H1 (cell line): ENCODE data around the gene ASTN2. TPM values are rescaled to one million over a fixed set of nuclear protein-coding genes. Genes with fewer than 3 reads are reported as not detected.

Experiments used
- CTCF ChIA-PET: fragments of 300-600 bp; sonication (Branson Sonifier 250); formaldehyde crosslinking; loops from one replicate; lab custom pipeline; 2021; ENCODE audit not compliant: partially characterized antibody; lab: Charles Lee
- POLR2A ChIA-PET: fragments of 300-600 bp; sonication (Branson Sonifier 250); formaldehyde crosslinking; loops from one replicate; lab custom pipeline; 2021; ENCODE audit warnings: inconsistent platforms; ENCODE audit not compliant: partially characterized antibody; lab: Charles Lee
- DNase-seq, 2 experiments: peaks; one replicate each; pipeline versions ENCODE4 v3.0.0 to v3.0.0-alpha.2; 2010 to 2022; ENCODE audit warnings: low spot score in 2 of 2, low read depth in 1 of 2, mixed read lengths in 1 of 2
- FAIRE-seq: peaks from 2 replicates; lab custom pipeline; 2011; peaks lifted over from hg19 to GRCh38; lab: Jason Lieb, UNC
- H2AFZ ChIP-seq: 2 replicates; pipeline ENCODE4 v1.8.1; 2012; ENCODE audit warnings: low read length, inconsistent platforms
- H2AK5ac ChIP-seq: 2 replicates; pipeline ENCODE4 v1.6.1; 2013; ENCODE audit warnings: low read depth, low read length
- H2BK120ac ChIP-seq: replicated peaks from 2 replicates; pipeline ENCODE3; 2013; ENCODE audit warnings: low read depth, low read length, inconsistent platforms
- H2BK12ac ChIP-seq: 2 replicates; pipeline ENCODE4 v1.6.1; 2013; ENCODE audit warnings: low read depth, low read length
- H2BK15ac ChIP-seq: 2 replicates; pipeline ENCODE4 v1.6.1; 2013; ENCODE audit warnings: low read length
- H2BK20ac ChIP-seq: 2 replicates; pipeline ENCODE4 v1.6.1; 2013; ENCODE audit warnings: low read length
- H2BK5ac ChIP-seq: 2 replicates; pipeline ENCODE4 v1.6.1; 2013; ENCODE audit warnings: low read depth, low read length
- H3K14ac ChIP-seq: 2 replicates; pipeline ENCODE4 v1.6.1; 2013; ENCODE audit warnings: inconsistent platforms; ENCODE audit not compliant: insufficient read length
- H3K18ac ChIP-seq: 2 replicates; pipeline ENCODE4 v1.6.1; 2013; ENCODE audit warnings: low read length; ENCODE audit errors: extremely low read depth
- H3K23ac ChIP-seq: 2 replicates; pipeline ENCODE4 v1.6.1; 2013; ENCODE audit warnings: inconsistent platforms; ENCODE audit not compliant: insufficient read length
- H3K23me2 ChIP-seq: 2 replicates; pipeline ENCODE4 v1.6.1; 2013; ENCODE audit warnings: low read depth, low read length
- H3K27ac ChIP-seq: 2 replicates; pipeline ENCODE4 v1.6.1; 2011; ENCODE audit warnings: low read depth, low read length, inconsistent platforms
- H3K27me3 ChIP-seq, 4 experiments: replicated peaks in 1 of 4; 1 replicate in 1 of 4; 2 replicates in 3 of 4; pipeline versions ENCODE4 v1.6.1 to v1.8.1; 2011 to 2013; ENCODE audit warnings: low read length in 3 of 4, mild to moderate bottlenecking in 3 of 4, inconsistent platforms in 2 of 4, mixed read lengths in 2 of 4, moderate library complexity in 1 of 4; ENCODE audit not compliant: control insufficient read depth in 3 of 4, insufficient read depth in 3 of 4; ENCODE audit errors: extremely low read depth in 1 of 4
- H3K36me3 ChIP-seq, 4 experiments: 2 replicates each; pipeline versions ENCODE4 v1.6.1 to v1.8.1; 2011 to 2013; ENCODE audit warnings: mild to moderate bottlenecking in 4 of 4, low read length in 3 of 4, moderate library complexity in 2 of 4, control low read depth in 1 of 4, inconsistent platforms in 1 of 4; ENCODE audit not compliant: insufficient read depth in 4 of 4, control insufficient read depth in 2 of 4
- H3K4ac ChIP-seq: replicated peaks from 2 replicates; pipeline ENCODE3; 2013; ENCODE audit warnings: low read length, low read depth, mixed read lengths, inconsistent platforms; ENCODE audit not compliant: insufficient read length
- H3K4me1 ChIP-seq, 4 experiments: replicated peaks in 1 of 4; 1 replicate in 1 of 4; 2 replicates in 3 of 4; pipeline versions ENCODE4 v1.6.1 to v1.8.1; 2011 to 2013; ENCODE audit warnings: low read length in 3 of 4, inconsistent platforms in 2 of 4, mixed read lengths in 1 of 4; ENCODE audit not compliant: insufficient read depth in 4 of 4, control insufficient read depth in 3 of 4
- H3K4me2 ChIP-seq, 2 experiments: 2 replicates each; pipeline versions ENCODE4 v1.6.1 to v1.8.1; 2011 to 2013; ENCODE audit warnings: low read depth in 2 of 2, low read length in 2 of 2, control low read depth in 1 of 2, inconsistent platforms in 1 of 2, mild to moderate bottlenecking in 1 of 2; ENCODE audit not compliant: insufficient read depth in 1 of 2
- H3K4me3 ChIP-seq, 4 experiments: fragments of 200-600, 300-600 bp in 1 of 4; sonication (generic), shearing (Covaris generic), sonication (Bioruptor Twin) in 1 of 4; 2 replicates each; pipeline versions ENCODE4 v1.5.1 to v1.8.1; 2011 to 2016; ENCODE audit warnings: low read length in 4 of 4, low read depth in 3 of 4, control low read depth in 2 of 4, inconsistent platforms in 2 of 4, mild to moderate bottlenecking in 2 of 4, mixed read lengths in 1 of 4, moderate library complexity in 1 of 4; ENCODE audit not compliant: insufficient read depth in 2 of 4; ENCODE audit errors: extremely low read depth in 1 of 4
- H3K56ac ChIP-seq: replicated peaks from 2 replicates; pipeline ENCODE3; 2013; ENCODE audit warnings: low read depth, mild to moderate bottlenecking, mixed read lengths, low read length, inconsistent platforms; ENCODE audit not compliant: insufficient read length
- H3K79me1 ChIP-seq: 2 replicates; pipeline ENCODE4 v1.6.1; 2013; ENCODE audit warnings: low read depth, low read length, control low read depth
- H3K79me2 ChIP-seq, 2 experiments: 2 replicates each; pipeline versions ENCODE4 v1.6.1 to v1.8.1; 2012 to 2013; ENCODE audit warnings: low read length in 2 of 2, mild to moderate bottlenecking in 2 of 2, inconsistent platforms in 1 of 2; ENCODE audit not compliant: insufficient read depth in 2 of 2, control insufficient read depth in 1 of 2
- H3K9ac ChIP-seq, 4 experiments: replicated peaks in 1 of 4; 1 replicate in 1 of 4; 2 replicates in 3 of 4; pipeline versions ENCODE4 v1.6.1 to v1.8.1; 2011 to 2013; ENCODE audit warnings: low read depth in 3 of 4, low read length in 3 of 4, control low read depth in 2 of 4, mild to moderate bottlenecking in 2 of 4, moderate library complexity in 2 of 4, inconsistent platforms in 1 of 4; ENCODE audit errors: extremely low read depth in 1 of 4
- H3K9me3 ChIP-seq, 2 experiments: 2 replicates each; pipeline versions ENCODE4 v1.6.1 to v1.8.1; 2012 to 2013; ENCODE audit warnings: mild to moderate bottlenecking in 2 of 2, moderate library complexity in 2 of 2, control low read depth in 1 of 2, inconsistent platforms in 1 of 2, low read depth in 1 of 2, low read length in 1 of 2, mixed read lengths in 1 of 2; ENCODE audit not compliant: insufficient read depth in 2 of 2
- H4K20me1 ChIP-seq, 2 experiments: replicated peaks in 1 of 2; 2 replicates each; pipeline versions ENCODE3 to v1.8.1; 2011 to 2013; ENCODE audit warnings: inconsistent platforms in 2 of 2, low read length in 2 of 2, mild to moderate bottlenecking in 1 of 2; ENCODE audit not compliant: insufficient read depth in 2 of 2, control insufficient read depth in 1 of 2
- H4K5ac ChIP-seq: 2 replicates; pipeline ENCODE4 v1.6.1; 2013; ENCODE audit warnings: low read length, low read depth, mixed read lengths, inconsistent platforms; ENCODE audit not compliant: insufficient read length
- H4K8ac ChIP-seq: 2 replicates; pipeline ENCODE4 v1.8.0; 2013; ENCODE audit warnings: mild to moderate bottlenecking, moderate library complexity, low read length, inconsistent platforms; ENCODE audit not compliant: insufficient read depth; ENCODE audit errors: extremely low read depth
- H4K91ac ChIP-seq: replicated peaks from 2 replicates; pipeline ENCODE3; 2013; ENCODE audit warnings: low read length, mixed read lengths, inconsistent platforms; ENCODE audit not compliant: insufficient read length
- KDM1A ChIP-seq: fragments of 200-600, 300-600 bp; sonication (generic); IDR thresholded peaks from 2 replicates; pipeline ENCODE4 v1.7.1; 2016; ENCODE audit warnings: mild to moderate bottlenecking, low read length, borderline replicate concordance
- POU5F1 ChIP-seq: IDR thresholded peaks from 2 replicates; pipeline ENCODE4 v1.6.1; 2011; ENCODE audit warnings: low read depth, mild to moderate bottlenecking, low read length, moderate library complexity
- RBBP5 ChIP-seq: IDR thresholded peaks from 2 replicates; pipeline ENCODE4 v1.7.1; 2012; ENCODE audit warnings: low read depth, mild to moderate bottlenecking, inconsistent platforms, low read length, moderate library complexity, borderline replicate concordance
- SUZ12 ChIP-seq: fragments of 200-600 bp; sonication (generic); IDR thresholded peaks from 2 replicates; pipeline ENCODE4 v1.6.1; 2012; ENCODE audit warnings: mild to moderate bottlenecking, inconsistent platforms, low read length, moderate library complexity, mixed read lengths
- polyA plus RNA-seq, 7 experiments: library from polyadenylated mRNA; depleted of rRNA in 3 of 7; stranded (reverse) in 5 of 7; unstranded in 2 of 7; fragments of >200 nt in 5 of 7; fragments of 200-250 nt in 2 of 7; gene quantifications; 1 replicate in 5 of 7; 2 replicates in 1 of 7; 4 replicates in 1 of 7; pipeline versions ENCODE4 v1.2.1 to v1.2.3, GENCODE V29; 2011 to 2013; ENCODE audit warnings: missing spikeins in 2 of 7, mixed read lengths in 2 of 7
- total RNA-seq: library from RNA; stranded (reverse); fragmentation: NEBNext Ultra II Directional; extraction: Animal tissue kit (Norgen Biotek cat#: 25700); gene quantifications from 2 replicates; pipeline ENCODE4 v1.2.1, GENCODE V29; 2021
- TF ChIP-seq, protein P1 (sequence below): IDR thresholded peaks from 2 replicates; pipeline ENCODE4 v1.6.1; 2012; ENCODE audit warnings: inconsistent platforms
- TF ChIP-seq, protein P2 (sequence below), 3 experiments: IDR thresholded peaks; 1 replicate in 2 of 3; 2 replicates in 1 of 3; pipeline versions ENCODE4 v1.5.1 to v1.6.1; 2011; ENCODE audit warnings: low read length in 3 of 3, mild to moderate bottlenecking in 3 of 3, inconsistent platforms in 2 of 3, low read depth in 1 of 3, moderate library complexity in 1 of 3; ENCODE audit not compliant: insufficient read depth in 1 of 3; ENCODE audit errors: control extremely low read depth in 1 of 3

Gene ASTN2
- total and polyA plus RNA-seq, 2 of the 8 experiments (the other 6 are each of a cell fraction or from before 2014, with no cell fraction given) = 8.2 to 13.7 TPM

DNA sequence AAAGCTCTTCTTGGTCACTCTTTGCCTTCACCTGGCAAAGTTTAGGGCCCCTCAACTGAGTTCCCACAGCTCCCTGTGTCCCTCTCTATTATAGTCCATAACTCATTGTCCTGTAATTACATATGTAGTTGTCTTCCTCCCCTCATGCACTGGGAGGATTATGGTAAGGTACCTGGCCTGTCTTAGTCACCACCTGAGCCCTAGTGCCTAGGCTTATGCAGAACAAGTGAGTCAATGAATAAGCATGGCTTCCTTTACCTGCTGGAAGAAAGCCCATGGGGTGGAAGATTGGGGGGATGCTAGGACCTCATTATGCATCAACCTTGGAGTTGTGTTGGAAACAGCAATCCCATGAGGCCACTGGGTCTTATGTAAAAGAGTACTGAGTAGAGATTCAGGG, 915.4 kb downstream of the ASTN2 start:
- Histone ChIP-seq H2BK5ac (no peak overlapping the region), H2AK5ac (no peak overlapping the region), H3K27me3 (no peaks in the 10 kb centered on the region), H3K27ac (no peak overlapping the region), H2AFZ (no peak overlapping the region), H3K9me3 (no peaks in the 10 kb centered on the region), H3K4me2 (no peak overlapping the region), H3K23ac (no peak overlapping the region), H3K4ac (no peak overlapping the region), H3K4me3 (no peak overlapping the region), H3K56ac (no peak overlapping the region), H3K4me1 (peaks cover 0 to 4% (median 0%) of the 10 kb centered on the region in 4 experiments; a peak in 1 of 7 replicates), H3K14ac (no peak overlapping the region), H2BK12ac (no peak overlapping the region), H3K79me2 (no peaks in the 10 kb centered on the region), H4K20me1 (no peaks in the 10 kb centered on the region), H2BK15ac (no peak overlapping the region), H3K18ac (no peak overlapping the region), H4K91ac (no peak overlapping the region), H3K9ac (no peak overlapping the region), H4K5ac (no peak overlapping the region), H2BK120ac (no peak overlapping the region), H3K36me3 (no peaks in the 10 kb centered on the region), H4K8ac (no peak overlapping the region), H3K23me2 (no peaks in the 10 kb centered on the region), H2BK20ac (no peak overlapping the region), H3K79me1 (no peaks in the 10 kb centered on the region)
- TF ChIP-seq SUZ12 = no peak
- TF ChIP-seq KDM1A = no peak
- TF ChIP-seq RBBP5 = no peak
- TF ChIP-seq, protein P1, sequence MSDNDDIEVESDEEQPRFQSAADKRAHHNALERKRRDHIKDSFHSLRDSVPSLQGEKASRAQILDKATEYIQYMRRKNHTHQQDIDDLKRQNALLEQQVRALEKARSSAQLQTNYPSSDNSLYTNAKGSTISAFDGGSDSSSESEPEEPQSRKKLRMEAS = no peak
- TF ChIP-seq POU5F1 = no peak
- TF ChIP-seq, protein P2, sequence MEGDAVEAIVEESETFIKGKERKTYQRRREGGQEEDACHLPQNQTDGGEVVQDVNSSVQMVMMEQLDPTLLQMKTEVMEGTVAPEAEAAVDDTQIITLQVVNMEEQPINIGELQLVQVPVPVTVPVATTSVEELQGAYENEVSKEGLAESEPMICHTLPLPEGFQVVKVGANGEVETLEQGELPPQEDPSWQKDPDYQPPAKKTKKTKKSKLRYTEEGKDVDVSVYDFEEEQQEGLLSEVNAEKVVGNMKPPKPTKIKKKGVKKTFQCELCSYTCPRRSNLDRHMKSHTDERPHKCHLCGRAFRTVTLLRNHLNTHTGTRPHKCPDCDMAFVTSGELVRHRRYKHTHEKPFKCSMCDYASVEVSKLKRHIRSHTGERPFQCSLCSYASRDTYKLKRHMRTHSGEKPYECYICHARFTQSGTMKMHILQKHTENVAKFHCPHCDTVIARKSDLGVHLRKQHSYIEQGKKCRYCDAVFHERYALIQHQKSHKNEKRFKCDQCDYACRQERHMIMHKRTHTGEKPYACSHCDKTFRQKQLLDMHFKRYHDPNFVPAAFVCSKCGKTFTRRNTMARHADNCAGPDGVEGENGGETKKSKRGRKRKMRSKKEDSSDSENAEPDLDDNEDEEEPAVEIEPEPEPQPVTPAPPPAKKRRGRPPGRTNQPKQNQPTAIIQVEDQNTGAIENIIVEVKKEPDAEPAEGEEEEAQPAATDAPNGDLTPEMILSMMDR (IDR thresholded peaks at IDR 0.05; ENCODE audit: control extremely low read depth in 1 of 3, insufficient read depth in 1 of 3, low read depth in 1 of 3, low read length in 3 of 3) = no peak
- ChIA-PET POLR2A (no interaction called here), CTCF (interaction anchor here (2.2 kb wide), 1 partner anchor 350 kb away, joined by 6 read pairs; no protein-coding TSS in a partner anchor)
- FAIRE-seq (no peak), DNase-seq (no peak)
